ENCODE results near the gene MOGAT1. TPM values are rescaled to one million over a fixed set of nuclear protein-coding genes. Genes with fewer than 3 reads are reported as not detected.
"Not testable (repeated sequence)": the region's sequence is repeated elsewhere in the genome, so short reads cannot be mapped to it uniquely, and the experiment has no call there.

Gene MOGAT1
- total and polyA plus RNA-seq, 7 donors: not detected

GRCh38 chr2:222714361-222715241, 43.1 kb downstream of the MOGAT1 start:
- no peak for TF ChIP-seq CTCF (IDR thresholded peaks at IDR 0.05)
- 17 to 34% (median 18%) methylated on average over 7 of the region's 7 CpGs for WGBS, 3 donors

GRCh38 chr2:222715742-222716141, 44.3 kb downstream of the MOGAT1 start:
- Histone ChIP-seq H3K4me1 (peaks cover 21% of the 10 kb centered on the region), H3K27ac (peak overlapping the region; percentile 85), H3K4me3 (peak overlapping the region; percentile 29), H3K36me3 (ENCODE audit: insufficient read depth in 1 of 2, low read depth in 1 of 2) (no peaks in the 10 kb centered on the region), H3K9me3 (no peaks in the 10 kb centered on the region), H3K27me3 (ENCODE audit: insufficient read depth in 3 of 3, low read length in 2 of 3) (no peaks in the 10 kb centered on the region)
- 27 to 36% (median 35%) methylated on average over 9 of the region's 9 CpGs for WGBS, 3 donors
- intact Hi-C loops (cut with DNase I): no loop called here
- ATAC-seq (peak in 2 of 4 donors; percentile 33 to 49), DNase-seq (no peak)
- no peak for TF ChIP-seq CTCF (IDR thresholded peaks at IDR 0.05)

More at GRCh38 chr2:222714361-222715241, 43.1 kb downstream of the MOGAT1 start:
- ATAC-seq: peak; percentile 63 to 89 (median 83)
- intact Hi-C loops (cut with DNase I): loop anchor here in 1 of 2 donors (5.0 kb wide), 1 partner anchor 38 kb away; no protein-coding TSS in a partner anchor
- Histone ChIP-seq H3K27me3 (ENCODE audit: insufficient read depth in 3 of 3, low read length in 2 of 3) (no peaks in the 10 kb centered on the region), H3K36me3 (ENCODE audit: insufficient read depth in 1 of 2, low read depth in 1 of 2) (no peaks in the 10 kb centered on the region), H3K4me1 (peaks cover 21% of the 10 kb centered on the region), H3K4me3 (no peak overlapping the region), H3K27ac (peak overlapping the region; percentile 85), H3K9me3 (no peaks in the 10 kb centered on the region)
- no peak for DNase-seq

GRCh38 chr2:222719787-222720186, 48.3 kb downstream of the MOGAT1 start:
- intact Hi-C loops (cut with DNase I); H3K27ac ChIP-seq; H3K27me3 ChIP-seq (ENCODE audit: insufficient read depth in 3 of 3, low read length in 2 of 3); H3K4me3 ChIP-seq; DNase-seq; ATAC-seq; H3K9me3 ChIP-seq; H3K36me3 ChIP-seq (ENCODE audit: insufficient read depth in 1 of 2, low read depth in 1 of 2): not testable (repeated sequence)
- WGBS, 3 donors: 96 to 97% (median 97%) methylated on average over 1 of the region's 1 CpG
- H3K4me1 ChIP-seq: peaks cover 13% of the 10 kb centered on the region

GRCh38 chr2:222721597-222721996, 50.1 kb downstream of the MOGAT1 start:
- ATAC-seq; H3K4me1 ChIP-seq; H3K36me3 ChIP-seq (ENCODE audit: insufficient read depth in 1 of 2, low read depth in 1 of 2); H3K9me3 ChIP-seq; DNase-seq; H3K4me3 ChIP-seq; intact Hi-C loops (cut with DNase I); H3K27me3 ChIP-seq (ENCODE audit: insufficient read depth in 3 of 3, low read length in 2 of 3); H3K27ac ChIP-seq: not testable (repeated sequence)
- WGBS, 3 donors: 92 to 96% (median 96%) methylated on average over 2 of the region's 2 CpGs

- ATAC-seq: no peak
- TF ChIP-seq CTCF (IDR thresholded peaks at IDR 0.05): no peak
- Histone ChIP-seq H3K27ac (no peak overlapping the region), H3K27me3 (ENCODE audit: insufficient read depth in 3 of 3, low read length in 2 of 3) (no peaks in the 10 kb centered on the region), H3K36me3 (ENCODE audit: insufficient read depth in 1 of 2, low read depth in 1 of 2) (no peaks in the 10 kb centered on the region), H3K9me3 (no peaks in the 10 kb centered on the region), H3K4me3 (no peak overlapping the region), H3K4me1 (no peaks in the 10 kb centered on the region)
- intact Hi-C loops (cut with DNase I): no loop called here
- WGBS, 3 donors: 47 to 51% (median 50%) methylated on average over 2 of the region's 2 CpGs
- DNase-seq: no peak
Observed at GRCh38 chr2:222722327-222722946, 51.0 kb downstream of the MOGAT1 start.

All from psoas muscle (tissue), 8 donors.